HEK293 (cell line): ENCODE measurements around the gene C1orf210.

Experiments used
- BCL11B ChIP-seq: fragments of 450-650 bp; formaldehyde crosslinking; IDR thresholded peaks from 2 replicates; pipeline ENCODE4 v1.5.1; 2016; ENCODE audit warnings: low read depth, missing biosample characterization, missing genetic modification characterization
- CTCF ChIP-seq: fragments of 450-650 bp; formaldehyde crosslinking; IDR thresholded peaks from 2 replicates; pipeline ENCODE4 v1.5.1; 2016; ENCODE audit warnings: missing biosample characterization, missing genetic modification characterization
- REST ChIP-seq: fragments of 450-650 bp; formaldehyde crosslinking; IDR thresholded peaks from 2 replicates; pipeline ENCODE4 v1.5.1; 2016; ENCODE audit warnings: missing biosample characterization, missing genetic modification characterization
- TCF7L2 ChIP-seq: IDR thresholded peaks from 2 replicates; pipeline ENCODE4 v1.6.1; 2011; ENCODE audit warnings: low read depth, mild to moderate bottlenecking, inconsistent platforms, low read length, moderate library complexity, borderline replicate concordance
- ZNF518A ChIP-seq: fragments of 450-650 bp; formaldehyde crosslinking; conservative IDR thresholded peaks from 2 replicates; pipeline ENCODE4 v1.5.1; 2016; ENCODE audit warnings: low read depth, missing biosample characterization, missing genetic modification characterization

- TF ChIP-seq TCF7L2 (no peak), CTCF (no peak), ZNF518A (tag by site-specific recombination) (no peak), BCL11B (tag by site-specific recombination) (no peak), REST (no peak)
Observed at GRCh38 chr1:43288785-43289706, 3.7 kb upstream of the C1orf210 start.
